GM23248 (cell line): ENCODE results near the gene TTLL9. TPM values are rescaled to one million over a fixed set of nuclear protein-coding genes. Genes with fewer than 3 reads are reported as not detected.

Source experiments
- DNase-seq: peaks from one replicate; pipeline ENCODE4 v3.0.0-alpha.2; 2015
- H2AFZ ChIP-seq: fragments of 200-600 bp; sonication (generic); 2 replicates; pipeline ENCODE4 v1.6.1; 2016; ENCODE audit warnings: antibody characterized with exemption
- H3F3A ChIP-seq: fragments of 200-600 bp; sonication (generic); 2 replicates; pipeline ENCODE4 v1.6.1; 2016; ENCODE audit warnings: mild to moderate bottlenecking, antibody characterized with exemption, mixed run types; ENCODE audit not compliant: insufficient read depth
- H3K27ac ChIP-seq: fragments of 200-600 bp; sonication (generic); 2 replicates; pipeline ENCODE4 v1.5.1; 2016; ENCODE audit warnings: mild to moderate bottlenecking
- H3K27me3 ChIP-seq: fragments of 200-600 bp; sonication (generic); replicated peaks from 2 replicates; pipeline ENCODE4 v1.6.1; 2016; ENCODE audit warnings: mild to moderate bottlenecking; ENCODE audit not compliant: insufficient read depth
- H3K36me3 ChIP-seq: fragments of 200-600 bp; sonication (generic); 2 replicates; pipeline ENCODE4 v1.6.1; 2016; ENCODE audit warnings: low read depth, mild to moderate bottlenecking
- H3K4me1 ChIP-seq: fragments of 200-600 bp; sonication (generic); 2 replicates; pipeline ENCODE4 v1.6.1; 2016; ENCODE audit warnings: mild to moderate bottlenecking; ENCODE audit not compliant: insufficient read depth
- H3K4me2 ChIP-seq: fragments of 200-600 bp; sonication (generic); one replicate; pipeline ENCODE4 v1.6.1; 2016; ENCODE audit warnings: mild to moderate bottlenecking; ENCODE audit not compliant: unreplicated experiment
- H3K4me3 ChIP-seq: fragments of 200-600 bp; sonication (generic); 2 replicates; pipeline ENCODE4 v1.5.1; 2016; ENCODE audit warnings: mild to moderate bottlenecking
- H3K79me2 ChIP-seq: fragments of 200-600 bp; sonication (generic); 2 replicates; pipeline ENCODE4 v1.6.1; 2016; ENCODE audit warnings: mild to moderate bottlenecking; ENCODE audit not compliant: insufficient read depth
- H3K9ac ChIP-seq: fragments of 200-600 bp; sonication (generic); 2 replicates; pipeline ENCODE4 v1.6.1; 2016; ENCODE audit warnings: mild to moderate bottlenecking
- H3K9me2 ChIP-seq: fragments of 200-600 bp; sonication (generic); 2 replicates; pipeline ENCODE4 v1.6.1; 2016; ENCODE audit warnings: mixed run types, mild to moderate bottlenecking, moderate library complexity; ENCODE audit not compliant: insufficient read depth
- H3K9me3 ChIP-seq: fragments of 200-600 bp; sonication (generic); one replicate; pipeline ENCODE4 v1.6.1; 2017; ENCODE audit warnings: low read depth
- H4K20me1 ChIP-seq: fragments of 200-600 bp; sonication (generic); 2 replicates; pipeline ENCODE4 v1.6.0; 2016; ENCODE audit not compliant: insufficient read depth
- EZH2 ChIP-seq: fragments of 200-600 bp; sonication (generic); IDR thresholded peaks from 2 replicates; pipeline ENCODE4 v1.6.1; 2018; ENCODE audit warnings: antibody characterized with exemption, mild to moderate bottlenecking; ENCODE audit not compliant: insufficient read depth, poor library complexity, severe bottlenecking
- EZH2phosphoT487 ChIP-seq: fragments of 200-600 bp; sonication (generic); IDR thresholded peaks from 2 replicates; pipeline ENCODE4 v1.6.1; 2018; ENCODE audit warnings: antibody characterized with exemption, moderate library complexity, mild to moderate bottlenecking, low read depth; ENCODE audit not compliant: insufficient read depth
- WGBS, 2 experiments: methylation state at CpG; one replicate each; pipeline ENCODE4 v1.1.6; 2015 to 2017; ENCODE audit warnings: low lambda C conversion rate in 2 of 2, low coverage in 1 of 2; ENCODE audit errors: missing lambda C conversion rate in 2 of 2; 5-methylcytosine and 5-hydroxymethylcytosine counted together
- in situ Hi-C: fragments of 300-500 bp; cut with MboI; formaldehyde crosslinking; loops from 2 replicates; pipeline ENCODE4 v1.15.0; 2020
- polyA plus RNA-seq: library from polyadenylated mRNA; unstranded; fragments of >200 nt; fragmentation: Nextera tagmentation; extraction: Ambion mirVana; gene quantifications from 2 replicates; pipeline ENCODE4 v1.2.1, GENCODE V29; 2016
- total RNA-seq: library from RNA; depleted of rRNA; stranded (reverse); fragments of >200 nt; shearing (Covaris generic); gene quantifications from 2 replicates; pipeline ENCODE4 v1.2.3, GENCODE V29; 2014

The TTLL9 gene
- total and polyA plus RNA-seq, 2 experiments from 2014 or later = not detected

GRCh38 chr20:31846793-31847138, 23.7 kb upstream of the TTLL9 start:
- Histone ChIP-seq H3K36me3 (no peaks in the 10 kb centered on the region), H3F3A (no peaks in the 10 kb centered on the region), H3K27ac (no peak overlapping the region), H3K79me2 (no peaks in the 10 kb centered on the region), H3K9ac (no peak overlapping the region), H4K20me1 (no peaks in the 10 kb centered on the region), H3K4me2 (no peak overlapping the region), H3K4me3 (no peak overlapping the region), H3K9me3 (no peaks in the 10 kb centered on the region), H3K4me1 (peaks cover 15% of the 10 kb centered on the region), H3K27me3 (peaks cover 34% of the 10 kb centered on the region), H2AFZ (no peak overlapping the region), H3K9me2 (no peaks in the 10 kb centered on the region)
- TF ChIP-seq EZH2phosphoT487 (no peak), EZH2 (no peak)
- in situ Hi-C loops = no loop called here
- WGBS, 2 experiments = 36 to 39% methylated on average over 3 of the region's 3 CpGs
- no peak for DNase-seq

- peaks cover 40% of the 10 kb centered on the region for H3K27me3 ChIP-seq
- H4K20me1 ChIP-seq = no peaks in the 10 kb centered on the region
- no peak for DNase-seq
- TF ChIP-seq EZH2 (no peak), EZH2phosphoT487 (no peak)
- no peaks in the 10 kb centered on the region for H3F3A ChIP-seq
- no peak overlapping the region for H3K4me3 ChIP-seq
- H3K36me3 ChIP-seq = no peaks in the 10 kb centered on the region
- in situ Hi-C loops = no loop called here
- H3K4me2 ChIP-seq = no peak overlapping the region
- H3K79me2 ChIP-seq = no peaks in the 10 kb centered on the region
- H3K9me2 ChIP-seq = no peaks in the 10 kb centered on the region
- WGBS, 2 experiments = 67 to 69% methylated on average over 26 to 32 of the region's 32 CpGs
- no peak overlapping the region for H3K27ac ChIP-seq
- H3K4me1 ChIP-seq = no peaks in the 10 kb centered on the region
- H3K9me3 ChIP-seq = no peaks in the 10 kb centered on the region
- H3K9ac ChIP-seq = no peak overlapping the region
- H2AFZ ChIP-seq = no peak overlapping the region
These were observed 22.1 kb upstream of the TTLL9 start for GRCh38 chr20:31848088-31848999.

- in situ Hi-C loops = no loop called here
- Histone ChIP-seq H3K4me2 (no peak overlapping the region), H3K4me1 (no peaks in the 10 kb centered on the region), H3K79me2 (no peaks in the 10 kb centered on the region), H3K27ac (no peak overlapping the region), H3K36me3 (no peaks in the 10 kb centered on the region), H3K4me3 (no peak overlapping the region), H3K9me3 (no peaks in the 10 kb centered on the region), H3K9ac (no peak overlapping the region), H4K20me1 (no peaks in the 10 kb centered on the region), H2AFZ (no peak overlapping the region), H3K27me3 (peaks cover 49% of the 10 kb centered on the region), H3F3A (no peaks in the 10 kb centered on the region), H3K9me2 (no peaks in the 10 kb centered on the region)
- WGBS, 2 experiments = 17 to 18% methylated on average over 41 to 44 of the region's 45 CpGs
- no peak for DNase-seq
- TF ChIP-seq EZH2phosphoT487 = no peak
- TF ChIP-seq EZH2 = no peak
These were observed 21.0 kb upstream of the TTLL9 start for GRCh38 chr20:31849306-31849930.

GRCh38 chr20:31851240-31851955, 19.0 kb upstream of the TTLL9 start:
- H3F3A ChIP-seq = no peaks in the 10 kb centered on the region
- H4K20me1 ChIP-seq = no peaks in the 10 kb centered on the region
- H3K4me3 ChIP-seq = no peak overlapping the region
- H3K4me2 ChIP-seq = no peak overlapping the region
- no peaks in the 10 kb centered on the region for H3K9me2 ChIP-seq
- in situ Hi-C loops = loop anchor here (10.0 kb wide), 2 partner anchors 173 to 233 kb away; no protein-coding TSS in a partner anchor
- no peak overlapping the region for H3K9ac ChIP-seq
- no peaks in the 10 kb centered on the region for H3K4me1 ChIP-seq
- H3K36me3 ChIP-seq = no peaks in the 10 kb centered on the region
- TF ChIP-seq EZH2 = no peak
- TF ChIP-seq EZH2phosphoT487 = no peak
- H3K9me3 ChIP-seq = no peaks in the 10 kb centered on the region
- DNase-seq = peak; percentile 27
- H3K79me2 ChIP-seq = no peaks in the 10 kb centered on the region
- no peak overlapping the region for H3K27ac ChIP-seq
- no peak overlapping the region for H2AFZ ChIP-seq
- H3K27me3 ChIP-seq = peaks cover 69% of the 10 kb centered on the region
- WGBS, 2 experiments = 33 to 38% methylated on average over 11 of the region's 11 CpGs
